ENCODE measurements around the gene KRT25. TPM values are rescaled to one million over a fixed set of nuclear protein-coding genes. Genes with fewer than 3 reads are reported as not detected.

KRT25 gene
- total RNA-seq, 4 donors from 2014 or later = not detected

- Histone ChIP-seq H3K4me3 (replicated peaks in 1 of 3) (no peak overlapping the region), H3K4me1 (no peaks in the 10 kb centered on the region), H3K27me3 (no peaks in the 10 kb centered on the region), H3K36me3 (no peaks in the 10 kb centered on the region), H3K27ac (no peak overlapping the region), H3K9me3 (no peaks in the 10 kb centered on the region)
- TF ChIP-seq CTCF (IDR thresholded peaks at IDR 0.05) = no peak
- no peak for TF ChIP-seq POLR2A (IDR thresholded peaks at IDR 0.05)
- intact Hi-C loops (cut with DNase I) = no loop called here
- no peak for DNase-seq
- WGBS, 2 donors = 76 to 85% methylated on average over 27 of the region's 27 CpGs
These were observed 41.7 kb upstream of the KRT25 start for GRCh38 chr17:40796846-40797245.

GRCh38 chr17:40795019-40795667 lies 40.0 kb upstream of the KRT25 start:
- WGBS, 2 donors = 78% methylated on average over 10 of the region's 10 CpGs
- Histone ChIP-seq H3K4me3 (replicated peaks in 1 of 3) (no peak overlapping the region), H3K36me3 (no peaks in the 10 kb centered on the region), H3K27ac (no peak overlapping the region), H3K4me1 (no peaks in the 10 kb centered on the region), H3K9me3 (no peaks in the 10 kb centered on the region), H3K27me3 (no peaks in the 10 kb centered on the region)
- DNase-seq = no peak
- intact Hi-C loops (cut with DNase I) = no loop called here
- TF ChIP-seq POLR2A (IDR thresholded peaks at IDR 0.05) (no peak), CTCF (IDR thresholded peaks at IDR 0.05) (no peak)

- intact Hi-C loops (cut with DNase I) = loop anchor here (5.0 kb wide), 1 partner anchor 177 kb away; no protein-coding TSS in a partner anchor
These were observed 39.3 kb upstream of the KRT25 start for GRCh38 chr17:40794466-40794865.

GRCh38 chr17:40793832-40794231 lies 38.7 kb upstream of the KRT25 start:
- intact Hi-C loops (cut with DNase I) = loop anchor here (5.0 kb wide), 1 partner anchor 177 kb away; no protein-coding TSS in a partner anchor
- Histone ChIP-seq H3K27ac (no peak overlapping the region), H3K4me1 (no peaks in the 10 kb centered on the region), H3K4me3 (replicated peaks in 1 of 3) (no peak overlapping the region), H3K9me3 (no peaks in the 10 kb centered on the region), H3K27me3 (no peaks in the 10 kb centered on the region), H3K36me3 (no peaks in the 10 kb centered on the region)
- no peak for TF ChIP-seq CTCF (IDR thresholded peaks at IDR 0.05)
- TF ChIP-seq POLR2A (IDR thresholded peaks at IDR 0.05) = no peak
- WGBS, 2 donors = 20 to 36% methylated on average over 10 of the region's 10 CpGs
- DNase-seq = peak; percentile 44 to 71

More at GRCh38 chr17:40794466-40794865, 39.3 kb upstream of the KRT25 start:
- TF ChIP-seq POLR2A (IDR thresholded peaks at IDR 0.05) (no peak), CTCF (IDR thresholded peaks at IDR 0.05) (no peak)
- Histone ChIP-seq H3K27me3 (no peaks in the 10 kb centered on the region), H3K4me1 (no peaks in the 10 kb centered on the region), H3K36me3 (no peaks in the 10 kb centered on the region), H3K27ac (no peak overlapping the region), H3K4me3 (replicated peaks in 1 of 3) (no peak overlapping the region), H3K9me3 (no peaks in the 10 kb centered on the region)
- no peak for DNase-seq
- 90 to 94% methylated on average over 2 of the region's 2 CpGs for WGBS, 2 donors

- no peak overlapping the region for H3K4me3 ChIP-seq (replicated peaks in 1 of 3)
- no peaks in the 10 kb centered on the region for H3K4me1 ChIP-seq
- 31 to 34% methylated on average over 6 of the region's 6 CpGs for WGBS, 2 donors
- H3K27me3 ChIP-seq = no peaks in the 10 kb centered on the region
- intact Hi-C loops (cut with DNase I) = loop anchor here (5.0 kb wide), 1 partner anchor 175 kb away; no protein-coding TSS in a partner anchor
- TF ChIP-seq CTCF (IDR thresholded peaks at IDR 0.05) (peak; percentile 46 to 84 (median 70)), POLR2A (IDR thresholded peaks at IDR 0.05) (no peak)
- no peaks in the 10 kb centered on the region for H3K36me3 ChIP-seq
- no peak overlapping the region for H3K27ac ChIP-seq
- no peaks in the 10 kb centered on the region for H3K9me3 ChIP-seq
- no peak for DNase-seq
These were observed 36.8 kb upstream of the KRT25 start for GRCh38 chr17:40791787-40792436.

Data from thyroid gland (tissue), 4 donors.